ENCODE measurements around the gene SLC27A6. TPM values are rescaled to one million over a fixed set of nuclear protein-coding genes. Genes with fewer than 3 reads are reported as not detected.

The SLC27A6 gene
- total RNA-seq, 2 donors from 2014 or later: 0.21 TPM; not detected in 1

- Histone ChIP-seq H3K27ac (no peak overlapping the region), H3K9me3 (no peaks in the 10 kb centered on the region)
Measured at GRCh38 chr5:129078660-129079059, 113.4 kb downstream of the SLC27A6 start.

DNA sequence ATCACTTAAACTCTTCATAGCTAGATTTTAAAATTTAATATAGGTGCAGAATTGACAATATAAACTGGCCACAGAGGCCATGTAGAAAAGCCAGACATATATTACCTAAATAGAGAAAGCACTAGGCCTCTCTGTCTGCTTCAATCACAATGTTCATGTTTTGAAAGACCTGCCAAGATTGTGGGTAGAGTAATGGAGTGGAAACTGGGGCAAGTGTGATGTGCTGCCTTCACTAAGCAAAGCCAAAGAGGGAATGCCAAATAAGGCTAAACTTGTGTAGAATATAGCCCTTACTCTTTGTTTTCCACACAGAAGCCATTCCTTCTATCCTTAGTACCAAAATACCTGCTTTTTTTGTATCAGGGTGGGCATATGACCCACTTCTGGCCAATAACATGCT is 114.2 kb downstream of the SLC27A6 start:
- no peak overlapping the region for H3K27ac ChIP-seq
- DNase-seq (ENCODE audit: low spot score) (no peak), ATAC-seq (ENCODE audit: insufficient number of reproducible peaks, low FRiP score, low read depth) (no peak)
- H3K36me3 ChIP-seq: no peaks in the 10 kb centered on the region
- H3K4me3 ChIP-seq: no peak overlapping the region
- H3K27me3 ChIP-seq (replicated peaks; ENCODE audit: insufficient read depth): no peaks in the 10 kb centered on the region
- TF ChIP-seq CTCF (IDR thresholded peaks at IDR 0.05): no peak
- H3K4me1 ChIP-seq (ENCODE audit: control insufficient read depth in 1 of 2, low read depth in 2 of 2): peaks cover 4 to 28% of the 10 kb centered on the region in 2 donors
- no peaks in the 10 kb centered on the region for H3K9me3 ChIP-seq

More at GRCh38 chr5:129078660-129079059, 113.4 kb downstream of the SLC27A6 start:
- no peak for DNase-seq (ENCODE audit: low spot score)
- no peak for TF ChIP-seq CTCF (IDR thresholded peaks at IDR 0.05)
- Histone ChIP-seq H3K27me3 (replicated peaks; ENCODE audit: insufficient read depth) (no peaks in the 10 kb centered on the region), H3K4me1 (ENCODE audit: control insufficient read depth in 1 of 2, low read depth in 2 of 2) (peaks cover 4 to 28% of the 10 kb centered on the region in 2 donors), H3K36me3 (no peaks in the 10 kb centered on the region), H3K4me3 (no peak overlapping the region)
- ATAC-seq (ENCODE audit: insufficient number of reproducible peaks, low FRiP score, low read depth): no peak

DNA sequence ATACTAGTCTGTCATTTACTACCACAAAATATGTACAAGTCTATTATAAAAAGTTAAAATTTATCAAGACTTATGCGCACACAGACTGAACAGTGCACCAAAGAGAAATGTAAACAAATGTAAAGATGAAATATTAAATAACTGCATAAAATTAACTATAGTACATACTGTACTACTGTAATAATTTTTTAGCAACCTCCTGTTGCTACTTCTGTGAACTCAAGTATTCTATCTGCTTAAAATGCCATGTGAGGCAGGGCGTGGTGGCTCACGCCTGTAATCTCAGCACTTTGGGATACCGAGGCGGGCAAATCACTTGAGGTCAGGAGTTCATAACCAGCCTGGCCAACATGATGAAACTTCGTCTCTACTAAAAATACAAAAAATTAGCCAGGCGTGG is 115.5 kb downstream of the SLC27A6 start:
- H3K4me1 ChIP-seq (ENCODE audit: control insufficient read depth in 1 of 2, low read depth in 2 of 2): peaks cover 4 to 28% of the 10 kb centered on the region in 2 donors
- no peaks in the 10 kb centered on the region for H3K9me3 ChIP-seq
- H3K27ac ChIP-seq: no peak overlapping the region
- H3K36me3 ChIP-seq: no peaks in the 10 kb centered on the region
- no peak for TF ChIP-seq CTCF (IDR thresholded peaks at IDR 0.05)
- no peaks in the 10 kb centered on the region for H3K27me3 ChIP-seq (replicated peaks; ENCODE audit: insufficient read depth)
- DNase-seq (ENCODE audit: low spot score) (no peak), ATAC-seq (ENCODE audit: insufficient number of reproducible peaks, low FRiP score, low read depth) (no peak)
- no peak overlapping the region for H3K4me3 ChIP-seq

DNA sequence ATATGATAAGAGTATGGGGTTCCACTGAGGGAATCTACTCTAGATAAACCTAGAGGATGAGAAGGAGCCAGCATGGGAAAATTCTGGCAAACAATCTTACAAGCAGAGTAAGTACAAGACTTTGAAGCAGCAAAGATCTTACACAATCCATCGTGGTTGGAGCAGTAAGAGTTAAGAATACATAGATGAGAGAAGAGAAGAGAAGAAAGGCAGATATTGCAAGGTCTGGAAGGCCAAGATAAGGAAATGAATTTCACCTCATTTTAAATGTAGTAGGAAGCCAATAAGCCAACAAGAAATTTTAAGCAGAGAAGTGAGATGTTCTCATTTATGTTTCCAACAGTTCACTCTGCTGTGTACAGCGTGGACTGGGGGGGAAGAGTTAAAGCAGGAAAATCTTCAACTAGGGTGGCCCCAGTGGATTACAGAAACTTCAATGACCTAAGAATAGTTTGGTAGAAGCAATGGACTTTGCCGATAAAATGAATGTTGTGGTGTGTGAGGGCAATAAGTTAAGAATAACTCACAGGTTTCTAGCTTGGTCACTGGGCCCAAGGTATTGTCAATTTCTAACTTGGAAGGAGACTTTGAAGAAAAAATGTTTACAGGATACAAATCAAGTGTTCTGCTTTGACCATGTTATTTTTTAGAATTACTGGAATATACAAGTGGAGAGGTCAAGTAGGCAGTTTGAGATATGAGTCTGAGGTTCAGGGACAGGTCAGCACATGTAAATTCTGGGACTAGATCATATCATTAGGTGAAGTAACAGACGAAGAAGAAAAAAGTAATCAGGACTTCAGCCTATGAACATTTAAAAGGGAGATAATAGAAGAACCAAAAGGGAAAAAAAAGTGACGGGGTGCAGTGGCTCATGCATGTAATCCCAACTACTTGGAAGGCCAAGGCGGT is 117.2 kb downstream of the SLC27A6 start:
- no peak for TF ChIP-seq CTCF (IDR thresholded peaks at IDR 0.05)
- no peak overlapping the region for H3K4me3 ChIP-seq
- H3K4me1 ChIP-seq (ENCODE audit: control insufficient read depth in 1 of 2, low read depth in 2 of 2): peaks cover 4 to 20% of the 10 kb centered on the region in 2 donors
- no peak for DNase-seq (ENCODE audit: low spot score)
- H3K27ac ChIP-seq: no peak overlapping the region
- no peaks in the 10 kb centered on the region for H3K9me3 ChIP-seq
- H3K27me3 ChIP-seq (replicated peaks; ENCODE audit: insufficient read depth): no peaks in the 10 kb centered on the region
- no peak for ATAC-seq (ENCODE audit: insufficient number of reproducible peaks, low FRiP score, low read depth)
- no peaks in the 10 kb centered on the region for H3K36me3 ChIP-seq

Other genes with a start within 250 kb of the SLC27A6 start
- 10 to 100 TPM; 10.9 to 12.0 TPM for gene ISOC1, start 129.3 kb downstream of the SLC27A6 start, total RNA-seq

Data from thoracic aorta (tissue), 2 donors.